ENCODE measurements around the gene KCNIP1. TPM values are rescaled to one million over a fixed set of nuclear protein-coding genes. Genes with fewer than 3 reads are reported as not detected.

The KCNIP1 gene
- total RNA-seq, 3 donors from 2014 or later = not detected

- ATAC-seq (no peak), DNase-seq (no peak)
- Mint-ChIP-seq H3K4me3 (no peak overlapping the region), H3K4me1 (ENCODE audit: low read depth) (no peaks in the 10 kb centered on the region), H3K36me3 (ENCODE audit: insufficient read depth) (no peaks in the 10 kb centered on the region), H3K9me3 (no peaks in the 10 kb centered on the region), H3K27me3 (ENCODE audit: low read depth) (no peaks in the 10 kb centered on the region)
These were observed 278.1 kb downstream of the KCNIP1 start for GRCh38 chr5:170781946-170782345.

GRCh38 chr5:170782438-170782837, 278.6 kb downstream of the KCNIP1 start:
- Mint-ChIP-seq H3K36me3 (ENCODE audit: insufficient read depth) (no peaks in the 10 kb centered on the region), H3K27me3 (ENCODE audit: low read depth) (no peaks in the 10 kb centered on the region), H3K4me3 (no peak overlapping the region), H3K9me3 (no peaks in the 10 kb centered on the region), H3K4me1 (ENCODE audit: low read depth) (no peaks in the 10 kb centered on the region)
- ATAC-seq (no peak), DNase-seq (no peak)

GRCh38 chr5:170783498-170784247, 279.9 kb downstream of the KCNIP1 start, which contains the start of gene GABRP:
GABRP (plus strand) TSS chr5:170783725; CDS start chr5:170788616, 4,891 bp downstream.
- Mint-ChIP-seq H3K9me3 (no peaks in the 10 kb centered on the region), H3K27me3 (ENCODE audit: low read depth) (no peaks in the 10 kb centered on the region), H3K4me1 (ENCODE audit: low read depth) (no peaks in the 10 kb centered on the region), H3K4me3 (no peak within 1 kb of the TSS), H3K36me3 (ENCODE audit: insufficient read depth) (no peaks in the 10 kb centered on the region)
- ATAC-seq (no peak), DNase-seq (no peak)

GRCh38 chr5:170785416-170785815, 281.6 kb downstream of the KCNIP1 start:
- Mint-ChIP-seq H3K36me3 (ENCODE audit: insufficient read depth) (no peaks in the 10 kb centered on the region), H3K9me3 (no peaks in the 10 kb centered on the region), H3K27me3 (ENCODE audit: low read depth) (no peaks in the 10 kb centered on the region), H3K4me1 (ENCODE audit: low read depth) (no peaks in the 10 kb centered on the region), H3K4me3 (no peak overlapping the region)
- DNase-seq (no peak), ATAC-seq (no peak)

Other genes starting within 250 kb of the KCNIP1 start
- gene LCP2, start 206.2 kb upstream of the KCNIP1 start, total RNA-seq = 100 to 1,000 TPM in 2 of 3 donors, 10 to 100 TPM in 1; 93.0 to 136 (median 132) TPM
- gene KCNMB1, start 114.7 kb upstream of the KCNIP1 start, total RNA-seq = under 1 TPM in 1 of 3 donors, not detected in 2; 0.03 TPM